WTC11 (cell line): ENCODE data around the gene DCTN5. TPM values are rescaled to one million over a fixed set of nuclear protein-coding genes. Genes with fewer than 3 reads are reported as not detected.

Experiments used
- ELF4 ChIP-seq: sonication (generic); formaldehyde crosslinking; IDR thresholded peaks from 2 replicates; pipeline ENCODE4 v1.8.1; 2022; ENCODE audit warnings: low read depth, mild to moderate bottlenecking, moderate library complexity, missing genetic modification reagents
- ETV6 ChIP-seq: sonication (generic); formaldehyde crosslinking; IDR thresholded peaks from 2 replicates; pipeline ENCODE4 v1.8.1; 2022; ENCODE audit warnings: mild to moderate bottlenecking, missing genetic modification reagents
- FOXK1 ChIP-seq: sonication (generic); formaldehyde crosslinking; IDR thresholded peaks from 2 replicates; pipeline ENCODE4 v1.8.0; 2022; ENCODE audit warnings: mild to moderate bottlenecking, moderate library complexity, missing genetic modification reagents
- FOXP1 ChIP-seq: sonication (generic); formaldehyde crosslinking; IDR thresholded peaks from 2 replicates; pipeline ENCODE4 v1.8.0; 2022; ENCODE audit warnings: missing genetic modification reagents, mild to moderate bottlenecking, moderate library complexity, borderline replicate concordance
- IRF2 ChIP-seq: sonication (generic); formaldehyde crosslinking; IDR thresholded peaks from 2 replicates; pipeline ENCODE4 v1.8.0; 2022; ENCODE audit warnings: low read depth, missing genetic modification reagents, borderline replicate concordance
- JUN ChIP-seq: sonication (generic); formaldehyde crosslinking; IDR thresholded peaks from 2 replicates; pipeline ENCODE4 v1.8.0; 2023; ENCODE audit warnings: mild to moderate bottlenecking, missing genetic modification reagents
- KAT7 ChIP-seq: sonication (generic); formaldehyde crosslinking; IDR thresholded peaks from 2 replicates; pipeline ENCODE4 v1.8.1; 2023; ENCODE audit warnings: missing genetic modification reagents, mild to moderate bottlenecking, borderline replicate concordance
- NFE2L1 ChIP-seq: sonication (generic); formaldehyde crosslinking; IDR thresholded peaks from 2 replicates; pipeline ENCODE4 v1.8.1; 2023; ENCODE audit warnings: missing genetic modification reagents
- SP1 ChIP-seq: sonication (generic); formaldehyde crosslinking; conservative IDR thresholded peaks from 2 replicates; pipeline ENCODE4 v1.8.1; 2022; ENCODE audit warnings: missing genetic modification reagents
- TEAD1 ChIP-seq: sonication (generic); formaldehyde crosslinking; IDR thresholded peaks from 2 replicates; pipeline ENCODE4 v1.8.0; 2022; ENCODE audit warnings: mild to moderate bottlenecking, missing genetic modification reagents
- ZBTB21 ChIP-seq: sonication (generic); formaldehyde crosslinking; IDR thresholded peaks from 2 replicates; pipeline ENCODE4 v1.8.1; 2023; ENCODE audit warnings: mild to moderate bottlenecking, missing genetic modification reagents, borderline replicate concordance
- ZBTB43 ChIP-seq: sonication (generic); formaldehyde crosslinking; IDR thresholded peaks from 2 replicates; pipeline ENCODE4 v1.8.1; 2023; ENCODE audit warnings: mild to moderate bottlenecking, missing genetic modification reagents
- ZNF219 ChIP-seq: sonication (generic); formaldehyde crosslinking; IDR thresholded peaks from 2 replicates; pipeline ENCODE4 v1.8.0; 2023; ENCODE audit warnings: missing genetic modification reagents, mild to moderate bottlenecking, borderline replicate concordance
- ZNF423 ChIP-seq: fragments of 250-450 bp; sonication (Bioruptor Pico); IDR thresholded peaks from 2 replicates; pipeline ENCODE4 v2.1.2; 2022; ENCODE audit warnings: mild to moderate bottlenecking, moderate library complexity
- total RNA-seq: library from RNA; stranded (reverse); gene quantifications from 3 replicates; pipeline ENCODE4 v1.2.3, GENCODE V29; 2021
- TF ChIP-seq, protein P1 (sequence below): fragments of 250-450 bp; sonication (Bioruptor Pico); IDR thresholded peaks from 2 replicates; pipeline ENCODE4 v1.9.0; 2021; ENCODE audit warnings: mild to moderate bottlenecking
- TF ChIP-seq, protein P2 (sequence below): sonication (generic); formaldehyde crosslinking; IDR thresholded peaks from 2 replicates; pipeline ENCODE4 v1.8.1; 2022; ENCODE audit warnings: mild to moderate bottlenecking, moderate library complexity, missing genetic modification reagents
- TF ChIP-seq, protein P3 (sequence below): sonication (generic); formaldehyde crosslinking; IDR thresholded peaks from 2 replicates; pipeline ENCODE4 v1.8.1; 2022; ENCODE audit warnings: low read depth, mild to moderate bottlenecking, moderate library complexity, missing genetic modification reagents, borderline replicate concordance
- TF ChIP-seq, protein P4 (sequence below): fragments of 250-450 bp; sonication (Bioruptor Pico); IDR thresholded peaks from 2 replicates; pipeline ENCODE4 v1.9.0; 2021; ENCODE audit warnings: mild to moderate bottlenecking, borderline replicate concordance
- TF ChIP-seq, protein P5 (sequence below): sonication (generic); formaldehyde crosslinking; IDR thresholded peaks from 2 replicates; pipeline ENCODE4 v1.8.0; 2023; ENCODE audit warnings: mild to moderate bottlenecking, missing genetic modification reagents
- TF ChIP-seq, protein P6 (sequence below): sonication (generic); formaldehyde crosslinking; IDR thresholded peaks from 2 replicates; pipeline ENCODE4 v1.8.1; 2023; ENCODE audit warnings: mild to moderate bottlenecking, missing genetic modification reagents
- TF ChIP-seq, protein P7 (sequence below): sonication (generic); formaldehyde crosslinking; IDR thresholded peaks from 2 replicates; pipeline ENCODE4 v1.8.0; 2022; ENCODE audit warnings: mild to moderate bottlenecking, missing genetic modification reagents

Gene DCTN5
- total RNA-seq, 1 experiment from 2014 or later: 65.8 TPM

- TF ChIP-seq IRF2 (CRISPR knock-in tag) (no peak), SP1 (CRISPR knock-in tag) (peak; percentile 57), TEAD1 (peak; percentile 50; the same call in 1 of the 2 replicates), ZNF423 (CRISPR knock-in tag) (no peak), ELF4 (CRISPR knock-in tag) (peak; percentile 83), FOXK1 (0 out of 2 replicates have a peak, but pooled peaks have one; percentile 46), ETV6 (CRISPR knock-in tag) (no peak), ZBTB43 (CRISPR knock-in tag) (no peak), ZNF219 (CRISPR knock-in tag) (0 out of 2 replicates have a peak, but pooled peaks have one; percentile 15), ZBTB21 (CRISPR knock-in tag) (peak; percentile 89), FOXP1 (peak; percentile 81), JUN (no peak), NFE2L1 (CRISPR knock-in tag) (peak; percentile 84; the same call in 1 of the 2 replicates), KAT7 (no peak; the same call in 1 of the 2 replicates)
- TF ChIP-seq, protein P1, sequence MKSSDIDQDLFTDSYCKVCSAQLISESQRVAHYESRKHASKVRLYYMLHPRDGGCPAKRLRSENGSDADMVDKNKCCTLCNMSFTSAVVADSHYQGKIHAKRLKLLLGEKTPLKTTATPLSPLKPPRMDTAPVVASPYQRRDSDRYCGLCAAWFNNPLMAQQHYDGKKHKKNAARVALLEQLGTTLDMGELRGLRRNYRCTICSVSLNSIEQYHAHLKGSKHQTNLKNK (CRISPR knock-in tag): no peak
- TF ChIP-seq, protein P2, sequence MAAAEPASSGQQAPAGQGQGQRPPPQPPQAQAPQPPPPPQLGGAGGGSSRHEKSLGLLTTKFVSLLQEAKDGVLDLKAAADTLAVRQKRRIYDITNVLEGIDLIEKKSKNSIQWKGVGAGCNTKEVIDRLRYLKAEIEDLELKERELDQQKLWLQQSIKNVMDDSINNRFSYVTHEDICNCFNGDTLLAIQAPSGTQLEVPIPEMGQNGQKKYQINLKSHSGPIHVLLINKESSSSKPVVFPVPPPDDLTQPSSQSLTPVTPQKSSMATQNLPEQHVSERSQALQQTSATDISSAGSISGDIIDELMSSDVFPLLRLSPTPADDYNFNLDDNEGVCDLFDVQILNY (CRISPR knock-in tag): peak; percentile 72
- TF ChIP-seq, protein P3, sequence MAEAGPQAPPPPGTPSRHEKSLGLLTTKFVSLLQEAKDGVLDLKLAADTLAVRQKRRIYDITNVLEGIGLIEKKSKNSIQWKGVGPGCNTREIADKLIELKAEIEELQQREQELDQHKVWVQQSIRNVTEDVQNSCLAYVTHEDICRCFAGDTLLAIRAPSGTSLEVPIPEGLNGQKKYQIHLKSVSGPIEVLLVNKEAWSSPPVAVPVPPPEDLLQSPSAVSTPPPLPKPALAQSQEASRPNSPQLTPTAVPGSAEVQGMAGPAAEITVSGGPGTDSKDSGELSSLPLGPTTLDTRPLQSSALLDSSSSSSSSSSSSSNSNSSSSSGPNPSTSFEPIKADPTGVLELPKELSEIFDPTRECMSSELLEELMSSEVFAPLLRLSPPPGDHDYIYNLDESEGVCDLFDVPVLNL (CRISPR knock-in tag): peak; percentile 97
- TF ChIP-seq, protein P4, sequence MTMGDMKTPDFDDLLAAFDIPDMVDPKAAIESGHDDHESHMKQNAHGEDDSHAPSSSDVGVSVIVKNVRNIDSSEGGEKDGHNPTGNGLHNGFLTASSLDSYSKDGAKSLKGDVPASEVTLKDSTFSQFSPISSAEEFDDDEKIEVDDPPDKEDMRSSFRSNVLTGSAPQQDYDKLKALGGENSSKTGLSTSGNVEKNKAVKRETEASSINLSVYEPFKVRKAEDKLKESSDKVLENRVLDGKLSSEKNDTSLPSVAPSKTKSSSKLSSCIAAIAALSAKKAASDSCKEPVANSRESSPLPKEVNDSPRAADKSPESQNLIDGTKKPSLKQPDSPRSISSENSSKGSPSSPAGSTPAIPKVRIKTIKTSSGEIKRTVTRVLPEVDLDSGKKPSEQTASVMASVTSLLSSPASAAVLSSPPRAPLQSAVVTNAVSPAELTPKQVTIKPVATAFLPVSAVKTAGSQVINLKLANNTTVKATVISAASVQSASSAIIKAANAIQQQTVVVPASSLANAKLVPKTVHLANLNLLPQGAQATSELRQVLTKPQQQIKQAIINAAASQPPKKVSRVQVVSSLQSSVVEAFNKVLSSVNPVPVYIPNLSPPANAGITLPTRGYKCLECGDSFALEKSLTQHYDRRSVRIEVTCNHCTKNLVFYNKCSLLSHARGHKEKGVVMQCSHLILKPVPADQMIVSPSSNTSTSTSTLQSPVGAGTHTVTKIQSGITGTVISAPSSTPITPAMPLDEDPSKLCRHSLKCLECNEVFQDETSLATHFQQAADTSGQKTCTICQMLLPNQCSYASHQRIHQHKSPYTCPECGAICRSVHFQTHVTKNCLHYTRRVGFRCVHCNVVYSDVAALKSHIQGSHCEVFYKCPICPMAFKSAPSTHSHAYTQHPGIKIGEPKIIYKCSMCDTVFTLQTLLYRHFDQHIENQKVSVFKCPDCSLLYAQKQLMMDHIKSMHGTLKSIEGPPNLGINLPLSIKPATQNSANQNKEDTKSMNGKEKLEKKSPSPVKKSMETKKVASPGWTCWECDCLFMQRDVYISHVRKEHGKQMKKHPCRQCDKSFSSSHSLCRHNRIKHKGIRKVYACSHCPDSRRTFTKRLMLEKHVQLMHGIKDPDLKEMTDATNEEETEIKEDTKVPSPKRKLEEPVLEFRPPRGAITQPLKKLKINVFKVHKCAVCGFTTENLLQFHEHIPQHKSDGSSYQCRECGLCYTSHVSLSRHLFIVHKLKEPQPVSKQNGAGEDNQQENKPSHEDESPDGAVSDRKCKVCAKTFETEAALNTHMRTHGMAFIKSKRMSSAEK (CRISPR knock-in tag): no peak
- TF ChIP-seq, protein P5, sequence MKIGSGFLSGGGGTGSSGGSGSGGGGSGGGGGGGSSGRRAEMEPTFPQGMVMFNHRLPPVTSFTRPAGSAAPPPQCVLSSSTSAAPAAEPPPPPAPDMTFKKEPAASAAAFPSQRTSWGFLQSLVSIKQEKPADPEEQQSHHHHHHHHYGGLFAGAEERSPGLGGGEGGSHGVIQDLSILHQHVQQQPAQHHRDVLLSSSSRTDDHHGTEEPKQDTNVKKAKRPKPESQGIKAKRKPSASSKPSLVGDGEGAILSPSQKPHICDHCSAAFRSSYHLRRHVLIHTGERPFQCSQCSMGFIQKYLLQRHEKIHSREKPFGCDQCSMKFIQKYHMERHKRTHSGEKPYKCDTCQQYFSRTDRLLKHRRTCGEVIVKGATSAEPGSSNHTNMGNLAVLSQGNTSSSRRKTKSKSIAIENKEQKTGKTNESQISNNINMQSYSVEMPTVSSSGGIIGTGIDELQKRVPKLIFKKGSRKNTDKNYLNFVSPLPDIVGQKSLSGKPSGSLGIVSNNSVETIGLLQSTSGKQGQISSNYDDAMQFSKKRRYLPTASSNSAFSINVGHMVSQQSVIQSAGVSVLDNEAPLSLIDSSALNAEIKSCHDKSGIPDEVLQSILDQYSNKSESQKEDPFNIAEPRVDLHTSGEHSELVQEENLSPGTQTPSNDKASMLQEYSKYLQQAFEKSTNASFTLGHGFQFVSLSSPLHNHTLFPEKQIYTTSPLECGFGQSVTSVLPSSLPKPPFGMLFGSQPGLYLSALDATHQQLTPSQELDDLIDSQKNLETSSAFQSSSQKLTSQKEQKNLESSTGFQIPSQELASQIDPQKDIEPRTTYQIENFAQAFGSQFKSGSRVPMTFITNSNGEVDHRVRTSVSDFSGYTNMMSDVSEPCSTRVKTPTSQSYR (CRISPR knock-in tag): peak; percentile 76
- TF ChIP-seq, protein P6, sequence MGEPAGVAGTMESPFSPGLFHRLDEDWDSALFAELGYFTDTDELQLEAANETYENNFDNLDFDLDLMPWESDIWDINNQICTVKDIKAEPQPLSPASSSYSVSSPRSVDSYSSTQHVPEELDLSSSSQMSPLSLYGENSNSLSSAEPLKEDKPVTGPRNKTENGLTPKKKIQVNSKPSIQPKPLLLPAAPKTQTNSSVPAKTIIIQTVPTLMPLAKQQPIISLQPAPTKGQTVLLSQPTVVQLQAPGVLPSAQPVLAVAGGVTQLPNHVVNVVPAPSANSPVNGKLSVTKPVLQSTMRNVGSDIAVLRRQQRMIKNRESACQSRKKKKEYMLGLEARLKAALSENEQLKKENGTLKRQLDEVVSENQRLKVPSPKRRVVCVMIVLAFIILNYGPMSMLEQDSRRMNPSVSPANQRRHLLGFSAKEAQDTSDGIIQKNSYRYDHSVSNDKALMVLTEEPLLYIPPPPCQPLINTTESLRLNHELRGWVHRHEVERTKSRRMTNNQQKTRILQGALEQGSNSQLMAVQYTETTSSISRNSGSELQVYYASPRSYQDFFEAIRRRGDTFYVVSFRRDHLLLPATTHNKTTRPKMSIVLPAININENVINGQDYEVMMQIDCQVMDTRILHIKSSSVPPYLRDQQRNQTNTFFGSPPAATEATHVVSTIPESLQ: no peak
- TF ChIP-seq, protein P7, sequence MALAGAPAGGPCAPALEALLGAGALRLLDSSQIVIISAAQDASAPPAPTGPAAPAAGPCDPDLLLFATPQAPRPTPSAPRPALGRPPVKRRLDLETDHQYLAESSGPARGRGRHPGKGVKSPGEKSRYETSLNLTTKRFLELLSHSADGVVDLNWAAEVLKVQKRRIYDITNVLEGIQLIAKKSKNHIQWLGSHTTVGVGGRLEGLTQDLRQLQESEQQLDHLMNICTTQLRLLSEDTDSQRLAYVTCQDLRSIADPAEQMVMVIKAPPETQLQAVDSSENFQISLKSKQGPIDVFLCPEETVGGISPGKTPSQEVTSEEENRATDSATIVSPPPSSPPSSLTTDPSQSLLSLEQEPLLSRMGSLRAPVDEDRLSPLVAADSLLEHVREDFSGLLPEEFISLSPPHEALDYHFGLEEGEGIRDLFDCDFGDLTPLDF: peak; percentile 72
Measured at GRCh38 chr16:23678430-23679273, 37.4 kb downstream of the DCTN5 start, which contains the start of gene PLK1 (continued).
